Fibroblast of the conjunctiva (primary cell): Measurements from ENCODE around the gene SLC13A3.
A peak's percentile ranks its signal among the peaks of the same experiment; 100 is the strongest.

ENCODE experiments used
- DNase-seq: peaks from one replicate; pipeline ENCODE4 v3.0.0-alpha.2; 2010; ENCODE audit warnings: low read depth

SLC13A3 gene

GRCh38 chr20:46575937-46576461 lies 75.3 kb downstream of the SLC13A3 start:
- DNase-seq: no peak

- DNase-seq: no peak
Observed at GRCh38 chr20:46575394-46575793, 75.9 kb downstream of the SLC13A3 start.

- no peak for DNase-seq
Observed at GRCh38 chr20:46573788-46574584, 77.3 kb downstream of the SLC13A3 start.

GRCh38 chr20:46573234-46573633 lies 78.0 kb downstream of the SLC13A3 start:
- DNase-seq: no peak

GRCh38 chr20:46572790-46573189 lies 78.5 kb downstream of the SLC13A3 start:
- DNase-seq: no peak

DNA sequence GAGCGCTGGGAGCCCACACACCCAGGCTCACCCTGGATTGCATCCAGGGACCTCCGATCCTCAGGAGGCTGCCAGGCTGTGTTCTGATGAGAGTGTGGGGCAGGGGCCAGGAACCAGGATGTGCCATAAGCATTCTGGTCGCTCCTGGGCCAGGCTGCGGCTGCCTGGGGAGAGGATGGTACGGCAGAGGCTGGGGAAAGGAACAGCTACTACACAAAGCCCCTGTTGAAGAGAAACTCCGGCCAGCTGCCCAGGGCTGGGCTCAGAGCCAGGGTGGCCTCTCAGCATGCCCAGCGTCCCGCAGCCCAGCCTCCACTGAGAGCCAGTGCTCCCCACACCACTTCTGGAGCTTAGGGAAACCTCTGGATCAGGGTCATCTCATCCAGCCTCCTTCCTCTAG lies 79.1 kb downstream of the SLC13A3 start:
- no peak for DNase-seq

- no peak for DNase-seq
Observed at GRCh38 chr20:46571418-46571817, 79.8 kb downstream of the SLC13A3 start.

GRCh38 chr20:46570956-46571355 lies 80.3 kb downstream of the SLC13A3 start:
- no peak for DNase-seq

GRCh38 chr20:46569961-46570360 lies 81.3 kb downstream of the SLC13A3 start:
- DNase-seq: no peak

DNA sequence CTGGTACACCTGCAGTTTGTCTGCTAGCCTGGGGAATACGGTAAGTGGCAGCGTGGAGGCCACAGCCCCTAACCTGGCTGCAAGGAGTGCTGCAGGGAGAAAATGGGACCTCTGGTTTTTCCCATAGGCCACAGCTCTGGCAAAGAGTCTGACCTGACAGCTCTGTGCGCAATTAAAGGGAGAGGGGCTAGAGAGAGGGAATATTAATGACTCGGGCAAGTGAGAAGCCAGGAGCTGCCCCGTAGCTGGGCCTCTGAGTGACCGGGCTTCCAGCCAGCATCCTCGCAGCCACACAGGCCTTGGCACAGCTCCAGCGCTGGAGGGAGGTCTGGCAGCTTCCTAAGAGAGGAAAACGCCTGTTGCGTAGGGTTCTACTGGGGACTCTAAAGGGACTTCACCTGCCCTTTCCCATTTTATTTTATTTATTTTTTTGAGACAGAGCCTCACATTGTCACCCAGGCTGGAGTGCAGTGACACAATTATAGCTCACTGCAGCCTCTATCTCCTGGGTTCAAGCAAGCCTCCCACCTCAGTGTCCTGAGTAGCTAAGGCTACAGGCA lies 82.6 kb downstream of the SLC13A3 start:
- peak; percentile 46 for DNase-seq

- DNase-seq: no peak
Observed at GRCh38 chr20:46566125-46566524, 85.1 kb downstream of the SLC13A3 start.

DNA sequence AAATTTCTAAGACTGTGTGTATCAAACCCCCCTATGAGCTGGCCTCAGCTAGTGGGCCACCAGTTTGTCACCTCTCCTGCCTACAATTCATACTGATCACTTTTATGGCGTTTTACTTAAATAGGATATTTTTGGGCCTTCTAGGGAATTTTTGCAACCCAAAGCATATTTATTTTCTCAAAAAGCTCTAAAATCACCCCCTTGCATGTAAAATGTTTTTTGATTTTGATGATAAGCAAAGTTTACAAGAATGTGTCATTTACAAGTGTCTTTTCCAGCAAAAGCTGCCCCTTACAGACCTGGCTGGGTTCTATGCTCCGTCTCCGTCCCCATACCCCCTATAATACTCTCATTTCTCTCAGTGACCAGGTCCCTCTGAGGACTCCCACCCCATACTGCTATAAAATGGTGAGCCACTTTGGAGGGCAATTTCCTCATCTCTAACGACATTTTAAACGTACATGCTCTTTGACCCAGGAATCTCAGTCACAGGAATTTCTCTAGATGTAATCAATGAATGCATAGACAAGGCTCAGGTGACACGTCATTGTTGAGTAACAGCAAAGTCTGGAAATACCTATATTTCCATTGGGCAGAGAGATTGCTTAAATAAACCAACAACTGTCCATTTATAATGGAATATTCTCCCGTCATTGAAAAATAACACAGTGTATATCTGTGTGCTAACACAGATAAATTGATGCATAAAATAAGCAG lies 86.9 kb downstream of the SLC13A3 start:
- DNase-seq: no peak

GRCh38 chr20:46563860-46564221 lies 87.4 kb downstream of the SLC13A3 start:
- DNase-seq: no peak

GRCh38 chr20:46563170-46563859 lies 87.9 kb downstream of the SLC13A3 start:
- no peak for DNase-seq

DNA sequence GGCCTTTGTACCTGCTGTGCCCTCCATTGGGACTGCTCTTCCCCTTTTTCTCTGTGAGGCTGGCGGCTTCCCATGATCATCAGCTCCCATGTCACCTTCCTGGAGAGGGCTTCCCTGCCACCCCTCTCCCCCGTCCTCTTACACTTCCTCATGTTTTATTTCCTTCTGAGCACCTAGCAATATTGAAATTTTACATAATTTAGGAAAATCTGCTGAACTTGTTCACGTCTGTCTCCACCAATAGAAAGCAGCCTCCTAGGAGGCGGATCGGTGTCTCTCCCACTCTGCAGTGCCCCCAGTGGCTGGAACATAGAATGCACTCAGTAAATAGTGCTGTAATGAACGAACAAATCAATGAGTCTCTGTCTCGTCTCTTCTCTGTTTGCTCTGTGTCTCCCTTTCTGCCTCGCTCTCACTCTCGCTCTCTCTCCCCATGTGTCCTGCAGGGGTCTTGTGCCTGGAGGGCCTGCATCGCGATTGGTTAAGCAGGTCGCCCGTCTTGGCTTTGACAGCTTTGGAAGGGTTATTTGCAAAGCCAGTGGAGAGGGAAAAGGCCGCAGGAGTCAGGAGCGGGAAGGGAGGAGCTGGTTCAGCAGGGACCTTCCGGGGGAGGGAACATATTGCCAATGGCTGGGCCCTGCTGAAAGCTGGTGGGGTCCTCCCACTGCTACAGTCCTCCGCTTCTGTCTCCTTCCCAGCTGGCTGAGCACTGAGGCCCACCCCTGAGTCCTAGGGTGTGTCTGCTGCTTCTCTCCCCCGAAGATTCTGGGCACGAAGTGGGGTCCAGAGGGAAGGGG lies 88.7 kb downstream of the SLC13A3 start:
- peak; percentile 41 for DNase-seq

- no peak for DNase-seq
Observed at GRCh38 chr20:46562009-46562372, 89.3 kb downstream of the SLC13A3 start.

DNA sequence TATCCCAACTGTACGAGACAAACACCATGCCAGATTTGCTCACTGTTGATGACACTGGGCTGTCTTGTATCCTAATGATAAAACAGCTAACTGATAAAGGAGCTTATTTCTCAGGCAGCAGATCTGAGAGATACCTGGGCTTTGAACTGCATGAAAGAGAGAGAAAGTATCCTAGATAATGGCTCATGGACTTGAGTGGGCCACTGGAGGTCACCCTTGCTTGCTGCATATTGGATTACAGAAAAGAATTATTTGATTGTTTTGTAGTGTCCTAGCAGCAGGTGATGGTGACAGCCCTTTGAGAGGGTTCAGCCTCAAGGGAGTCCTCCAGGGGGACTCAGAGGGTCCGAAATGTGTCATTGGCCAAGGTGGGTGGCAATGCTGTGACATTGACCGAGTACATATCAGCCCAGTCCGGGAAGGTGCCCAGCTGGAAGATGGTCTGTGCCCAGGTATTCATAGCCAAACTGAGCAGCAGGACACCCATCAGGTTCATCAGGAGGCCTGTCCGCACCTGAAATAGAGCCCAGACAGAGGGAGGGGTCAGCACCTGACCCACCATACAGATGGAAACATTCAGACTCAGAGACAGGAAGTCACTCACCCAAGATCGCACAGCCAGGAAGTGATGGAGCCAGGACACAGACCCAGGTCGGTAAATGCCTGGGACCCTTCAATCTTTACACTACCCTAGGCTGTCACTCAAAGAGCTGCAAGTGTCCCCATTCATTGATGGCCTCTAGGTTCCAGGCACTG lies 91.4 kb downstream of the SLC13A3 start:
- DNase-seq: no peak

DNA sequence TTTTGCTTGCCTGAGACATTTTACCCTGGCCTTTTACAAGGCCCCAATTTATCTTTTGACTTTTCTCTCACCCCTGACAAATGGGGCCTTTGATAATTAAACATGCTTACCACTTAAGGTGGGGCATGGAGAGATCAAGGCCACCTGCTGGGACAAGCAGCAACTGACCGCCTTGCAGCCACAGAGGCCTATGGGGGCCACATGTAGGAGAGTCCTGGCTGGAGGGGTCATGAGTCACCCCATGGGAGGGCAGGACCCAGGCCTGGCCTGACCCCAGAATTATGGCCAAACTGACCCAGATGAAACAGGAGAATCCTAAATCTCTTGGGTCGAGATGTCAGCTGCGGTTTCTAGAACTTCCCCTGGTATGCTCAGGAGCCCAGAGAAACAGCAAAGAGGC lies 92.3 kb downstream of the SLC13A3 start:
- DNase-seq: no peak

GRCh38 chr20:46558511-46558959 lies 92.7 kb downstream of the SLC13A3 start:
- peak; percentile 58 for DNase-seq

DNA sequence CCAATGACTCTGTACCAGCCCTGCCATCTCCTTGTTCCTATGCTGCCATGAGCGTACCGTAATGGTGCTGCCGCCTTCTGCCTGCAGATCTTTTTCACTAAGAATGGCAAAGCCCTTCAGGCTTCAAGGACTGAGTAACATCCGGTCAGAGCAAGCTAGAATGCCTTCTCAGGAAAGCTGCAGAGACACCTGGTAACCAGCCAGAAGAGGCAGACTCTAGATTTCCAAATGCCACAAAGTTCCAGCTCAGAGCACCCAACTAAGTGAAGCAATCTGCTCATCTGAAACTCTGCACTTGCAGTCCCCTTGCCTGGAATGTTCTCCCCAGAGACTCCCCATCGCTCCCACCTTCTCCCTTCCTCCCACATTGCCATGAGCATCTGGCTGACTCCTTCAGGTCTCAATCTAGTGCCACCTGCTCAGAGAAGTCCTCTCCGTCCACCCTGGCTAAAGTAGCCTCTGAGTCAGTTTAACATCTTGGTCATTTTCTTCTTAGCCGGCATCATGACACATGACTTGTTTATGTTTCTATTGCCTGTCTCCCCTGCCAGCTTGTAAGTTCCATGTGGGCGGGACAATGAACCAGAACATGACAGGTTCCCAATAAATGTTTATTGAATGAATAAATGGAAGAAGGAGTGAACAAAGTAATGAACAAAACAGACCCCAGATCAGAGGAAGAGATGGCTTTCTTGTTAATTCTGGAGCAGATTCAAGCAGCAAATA lies 93.9 kb downstream of the SLC13A3 start:
- DNase-seq: no peak
